Skeletal muscle satellite cell (primary cell): ENCODE results near the gene HMHB1.

Source experiments
- H3K27me3 ChIP-seq: 2 replicates; pipeline ENCODE4 v1.7.0; 2013; ENCODE audit warnings: low read length; ENCODE audit not compliant: control insufficient read depth, insufficient read depth
- H3K36me3 ChIP-seq: 2 replicates; pipeline ENCODE4 v1.7.0; 2013; ENCODE audit warnings: mild to moderate bottlenecking, control low read depth, low read length; ENCODE audit not compliant: insufficient read depth
- H3K4me1 ChIP-seq: 2 replicates; pipeline ENCODE4 v1.7.0; 2013; ENCODE audit warnings: low read length; ENCODE audit not compliant: control insufficient read depth, insufficient read depth
- H3K4me2 ChIP-seq: 2 replicates; pipeline ENCODE4 v1.7.0; 2013; ENCODE audit warnings: mild to moderate bottlenecking, low read length
- H3K4me3 ChIP-seq: 2 replicates; pipeline ENCODE4 v1.7.0; 2013; ENCODE audit warnings: low read length
- H3K9ac ChIP-seq: 2 replicates; pipeline ENCODE4 v1.7.0; 2013; ENCODE audit warnings: mild to moderate bottlenecking, low read depth, low read length, moderate library complexity
- H3K9me3 ChIP-seq: replicated peaks from 2 replicates; pipeline ENCODE4 v1.7.0; 2013; ENCODE audit warnings: mild to moderate bottlenecking, control low read depth, low read length

The HMHB1 gene

DNA sequence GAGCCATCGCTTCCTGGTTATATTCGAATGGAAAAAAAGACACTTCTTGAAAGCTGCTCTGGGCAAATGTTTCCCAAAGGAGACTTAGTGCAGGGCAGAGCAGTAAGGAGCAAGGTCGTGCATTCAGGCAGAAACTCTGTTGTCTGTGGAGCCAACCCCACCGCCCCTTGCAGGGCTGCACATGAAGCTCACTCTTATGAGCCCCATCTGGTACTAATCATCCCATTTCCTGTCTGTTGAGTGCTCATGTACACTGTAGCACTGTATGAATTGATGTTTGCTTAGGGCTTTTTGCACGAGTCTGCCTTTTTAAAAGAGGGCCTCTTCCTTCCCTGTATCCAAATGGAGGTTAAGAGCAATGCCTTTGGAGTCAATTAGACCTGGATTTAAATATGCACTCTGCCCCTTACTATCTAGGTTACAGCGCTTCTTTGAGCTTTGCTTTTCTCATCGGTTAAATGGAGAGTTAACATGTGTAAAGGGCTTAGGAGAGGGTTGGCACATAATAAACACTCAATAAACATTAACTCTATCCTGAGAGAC, 25.4 kb downstream of the HMHB1 start:
- Histone ChIP-seq H3K4me1 (peaks cover 8% of the 10 kb centered on the region), H3K36me3 (no peaks in the 10 kb centered on the region), H3K9me3 (no peaks in the 10 kb centered on the region), H3K27me3 (no peaks in the 10 kb centered on the region), H3K9ac (no peak overlapping the region), H3K4me2 (no peak overlapping the region), H3K4me3 (no peak overlapping the region)

- Histone ChIP-seq H3K4me3 (no peak overlapping the region), H3K9ac (no peak overlapping the region), H3K4me2 (no peak overlapping the region), H3K36me3 (no peaks in the 10 kb centered on the region), H3K4me1 (peaks cover 8% of the 10 kb centered on the region), H3K27me3 (no peaks in the 10 kb centered on the region), H3K9me3 (no peaks in the 10 kb centered on the region)
Observed at GRCh38 chr5:143841446-143841845, 29.5 kb downstream of the HMHB1 start.

DNA sequence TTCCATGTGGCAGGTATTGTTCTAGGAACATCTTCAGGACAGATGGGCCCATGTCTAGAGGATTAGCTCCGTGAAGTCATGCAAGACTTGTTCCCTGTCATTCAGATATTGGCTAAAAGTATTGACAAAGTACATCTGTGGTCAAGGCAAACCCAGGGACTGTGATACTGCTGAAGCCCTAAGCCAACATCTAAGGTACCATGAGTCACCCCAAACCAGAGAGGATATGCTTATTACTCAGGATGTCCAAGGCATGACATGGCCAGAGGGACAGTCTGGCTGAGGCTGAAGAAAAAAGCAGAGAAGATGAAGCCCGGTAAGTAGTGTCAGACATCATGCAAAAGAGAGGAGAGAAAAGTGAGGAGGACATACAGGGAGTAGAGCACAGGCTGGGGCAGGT, 31.0 kb downstream of the HMHB1 start:
- no peaks in the 10 kb centered on the region for H3K27me3 ChIP-seq
- no peak overlapping the region for H3K4me2 ChIP-seq
- H3K9ac ChIP-seq, result no peak overlapping the region
- H3K9me3 ChIP-seq, result no peaks in the 10 kb centered on the region
- H3K4me1 ChIP-seq, result no peaks in the 10 kb centered on the region
- no peaks in the 10 kb centered on the region for H3K36me3 ChIP-seq
- no peak overlapping the region for H3K4me3 ChIP-seq

- Histone ChIP-seq H3K9ac (no peak overlapping the region), H3K36me3 (no peaks in the 10 kb centered on the region), H3K4me1 (no peaks in the 10 kb centered on the region), H3K9me3 (no peaks in the 10 kb centered on the region), H3K4me2 (no peak overlapping the region), H3K27me3 (no peaks in the 10 kb centered on the region), H3K4me3 (no peak overlapping the region)
Observed at GRCh38 chr5:143843461-143843860, 31.5 kb downstream of the HMHB1 start.

DNA sequence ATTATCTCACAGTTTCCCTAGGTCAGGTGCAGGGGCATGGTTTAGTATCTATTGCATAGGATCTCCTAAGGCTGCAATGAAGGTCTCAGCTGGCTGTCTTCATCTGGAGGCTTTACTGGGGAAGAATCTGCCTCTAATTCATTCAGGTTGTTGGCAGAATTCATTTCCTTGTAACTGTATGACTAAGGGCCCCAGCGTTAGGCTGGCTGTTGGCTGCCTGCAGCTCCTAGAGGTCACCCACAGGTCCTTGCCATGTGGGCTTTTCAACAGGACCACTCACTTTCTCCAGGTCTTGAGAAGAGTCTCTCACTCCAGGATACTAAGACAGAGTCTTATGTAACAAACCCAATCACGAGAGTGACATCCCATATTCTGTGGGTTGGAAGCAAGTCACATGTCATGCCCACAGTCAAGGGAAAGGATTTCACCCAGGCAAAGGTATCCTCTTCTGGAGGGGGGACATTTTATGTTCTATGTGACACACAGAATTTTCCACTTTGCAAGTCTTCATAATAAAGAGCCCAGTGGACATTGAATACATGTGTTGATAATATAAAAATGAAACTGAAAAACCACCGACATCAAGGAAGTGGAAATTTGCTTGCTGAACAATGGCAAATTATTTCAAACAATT, 38.2 kb downstream of the HMHB1 start:
- Histone ChIP-seq H3K9ac (no peak overlapping the region), H3K4me1 (no peaks in the 10 kb centered on the region), H3K27me3 (no peaks in the 10 kb centered on the region), H3K9me3 (no peaks in the 10 kb centered on the region), H3K36me3 (no peaks in the 10 kb centered on the region), H3K4me3 (no peak overlapping the region), H3K4me2 (no peak overlapping the region)

DNA sequence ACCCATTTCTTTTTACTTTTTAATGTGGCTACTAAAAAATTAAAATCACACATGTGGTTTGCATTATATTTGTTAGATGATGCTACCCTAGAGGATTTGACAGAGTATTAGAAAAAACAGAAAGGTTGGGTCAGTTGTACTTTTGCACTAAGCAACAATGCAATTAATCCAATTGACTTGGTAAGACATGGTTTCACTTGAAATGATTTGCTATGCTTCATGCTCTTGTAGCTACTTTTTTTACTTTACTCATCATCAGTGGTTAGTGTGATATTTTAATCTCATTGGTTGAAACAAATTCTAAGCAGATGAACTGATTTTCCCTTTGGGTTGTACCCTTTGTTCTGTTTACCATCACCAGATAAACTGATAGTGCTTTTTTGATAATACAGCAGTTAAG, 39.4 kb downstream of the HMHB1 start:
- Histone ChIP-seq H3K9me3 (no peaks in the 10 kb centered on the region), H3K27me3 (no peaks in the 10 kb centered on the region), H3K4me2 (no peak overlapping the region), H3K9ac (no peak overlapping the region), H3K36me3 (no peaks in the 10 kb centered on the region), H3K4me1 (no peaks in the 10 kb centered on the region), H3K4me3 (no peak overlapping the region)

DNA sequence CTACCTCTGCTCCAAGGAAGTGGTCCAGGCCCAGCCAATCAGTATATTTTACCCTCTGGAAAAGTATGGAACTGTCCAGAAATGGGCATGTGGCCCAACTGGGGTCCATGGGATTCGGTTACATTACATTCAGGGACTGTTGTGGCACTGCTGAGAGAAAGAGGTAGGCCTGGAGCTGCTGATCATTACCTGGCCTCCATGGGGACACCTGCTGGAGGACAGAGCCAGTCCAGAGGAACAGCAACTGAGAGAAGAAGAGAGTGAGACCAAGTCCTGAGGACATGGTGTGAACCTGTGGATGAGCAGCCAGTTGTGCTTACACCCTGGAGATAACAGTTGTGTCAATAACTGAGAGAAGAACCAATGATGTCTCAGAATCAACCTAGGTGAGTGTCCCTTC, 48.2 kb downstream of the HMHB1 start:
- H3K9ac ChIP-seq, result no peak overlapping the region
- H3K4me3 ChIP-seq, result no peak overlapping the region
- H3K27me3 ChIP-seq, result no peaks in the 10 kb centered on the region
- no peaks in the 10 kb centered on the region for H3K36me3 ChIP-seq
- no peaks in the 10 kb centered on the region for H3K4me1 ChIP-seq
- no peak overlapping the region for H3K4me2 ChIP-seq
- H3K9me3 ChIP-seq, result no peaks in the 10 kb centered on the region

GRCh38 chr5:143862271-143862670, 50.3 kb downstream of the HMHB1 start:
- H3K36me3 ChIP-seq, result no peaks in the 10 kb centered on the region
- H3K4me3 ChIP-seq, result no peak overlapping the region
- H3K9ac ChIP-seq, result no peak overlapping the region
- no peaks in the 10 kb centered on the region for H3K27me3 ChIP-seq
- no peaks in the 10 kb centered on the region for H3K9me3 ChIP-seq
- no peaks in the 10 kb centered on the region for H3K4me1 ChIP-seq
- no peak overlapping the region for H3K4me2 ChIP-seq

GRCh38 chr5:143865426-143866025, 53.6 kb downstream of the HMHB1 start:
- Histone ChIP-seq H3K27me3 (no peaks in the 10 kb centered on the region), H3K9me3 (no peaks in the 10 kb centered on the region), H3K36me3 (no peaks in the 10 kb centered on the region), H3K4me2 (no peak overlapping the region), H3K4me3 (no peak overlapping the region), H3K4me1 (no peaks in the 10 kb centered on the region), H3K9ac (no peak overlapping the region)
